Natural killer cell (primary cell): ENCODE measurements around the gene NLN. TPM values are rescaled to one million over a fixed set of nuclear protein-coding genes. Genes with fewer than 3 reads are reported as not detected.

Experiments used
- ATAC-seq, 3 donors: fragments of 150-1000 bp in 2 of 3; fragments of 200-7000 bp in 1 of 3; cut with Tn5 transposase; 1 replicate in 1 of 3; 2 replicates in 2 of 3; pipeline ENCODE4 v1.10.0; 2021; ENCODE audit warnings: mild to moderate bottlenecking in 2 of 3, moderate library complexity in 2 of 3
- DNase-seq, 2 donors: peaks; one replicate each; pipeline versions ENCODE4 v3.0.0 to v3.0.0-alpha.2; 2013 to 2021; ENCODE audit warnings: mixed read lengths in 1 of 2
- H3K27ac ChIP-seq: one replicate; pipeline ENCODE4 v1.5.1; 2013; ENCODE audit warnings: mild to moderate bottlenecking, low read length
- H3K27me3 ChIP-seq: one replicate; pipeline ENCODE4 v1.6.1; 2013; ENCODE audit warnings: low read length; ENCODE audit not compliant: control insufficient read depth, insufficient read depth
- H3K36me3 ChIP-seq: one replicate; pipeline ENCODE4 v1.6.1; 2013; ENCODE audit warnings: low read length; ENCODE audit not compliant: control insufficient read depth, insufficient read depth
- H3K4me1 ChIP-seq: one replicate; pipeline ENCODE4 v1.6.1; 2013; ENCODE audit warnings: low read length; ENCODE audit not compliant: control insufficient read depth, insufficient read depth
- H3K4me3 ChIP-seq: one replicate; pipeline ENCODE4 v1.5.1; 2013; ENCODE audit warnings: low read length
- H3K9me3 ChIP-seq: one replicate; pipeline ENCODE4 v1.6.1; 2013; ENCODE audit warnings: low read length; ENCODE audit not compliant: control insufficient read depth, insufficient read depth
- H3K27ac Mint-ChIP-seq, 2 donors: one replicate each; pipeline ENCODE4 v1.8.0; 2022; ENCODE audit warnings: mild to moderate bottlenecking in 2 of 2, mixed read lengths in 2 of 2, moderate library complexity in 1 of 2
- H3K27me3 Mint-ChIP-seq, 2 donors: one replicate each; pipeline ENCODE4 v1.8.0; 2022; ENCODE audit warnings: low read depth in 2 of 2, mixed read lengths in 2 of 2
- H3K36me3 Mint-ChIP-seq: one replicate; pipeline ENCODE4 v1.8.0; 2022; ENCODE audit warnings: mixed read lengths
- H3K4me1 Mint-ChIP-seq, 2 donors: one replicate each; pipeline ENCODE4 v1.8.0; 2022; ENCODE audit warnings: mixed read lengths in 2 of 2
- H3K4me3 Mint-ChIP-seq: one replicate; pipeline ENCODE4 v1.8.0; 2022; ENCODE audit warnings: mild to moderate bottlenecking, moderate library complexity, mixed read lengths
- H3K9me3 Mint-ChIP-seq, 2 donors: one replicate each; pipeline ENCODE4 v1.8.0; 2022; ENCODE audit warnings: mixed read lengths in 2 of 2
- CTCF ChIP-seq: fragments of 200-600 bp; IDR thresholded peaks from one replicate; pipeline ENCODE4 v1.8.0; 2022; ENCODE audit warnings: antibody characterized with exemption
- WGBS: methylation state at CpG from one replicate; pipeline ENCODE4 v1.1.7; 2013; ENCODE audit warnings: missing lambda C conversion rate; ENCODE audit not compliant: insufficient coverage; 5-methylcytosine and 5-hydroxymethylcytosine counted together
- intact Hi-C: fragments of 100-400 bp; cut with micrococcal nuclease; formaldehyde crosslinking; loops from one replicate; pipeline ENCODE4 v1.14.2; 2022
- total RNA-seq, 4 donors: library from RNA; stranded (reverse); fragments of 120-200 nt in 1 of 4; gene quantifications; one replicate each; pipeline versions ENCODE4 v1.2.3 to v1.2.4, GENCODE V29; 2013 to 2022

The NLN gene
- total RNA-seq, 3 donors from 2014 or later (not counting 1 experiment from before 2014, with no cell fraction given) = 0.86 to 2.0 (median 1.3) TPM

DNA sequence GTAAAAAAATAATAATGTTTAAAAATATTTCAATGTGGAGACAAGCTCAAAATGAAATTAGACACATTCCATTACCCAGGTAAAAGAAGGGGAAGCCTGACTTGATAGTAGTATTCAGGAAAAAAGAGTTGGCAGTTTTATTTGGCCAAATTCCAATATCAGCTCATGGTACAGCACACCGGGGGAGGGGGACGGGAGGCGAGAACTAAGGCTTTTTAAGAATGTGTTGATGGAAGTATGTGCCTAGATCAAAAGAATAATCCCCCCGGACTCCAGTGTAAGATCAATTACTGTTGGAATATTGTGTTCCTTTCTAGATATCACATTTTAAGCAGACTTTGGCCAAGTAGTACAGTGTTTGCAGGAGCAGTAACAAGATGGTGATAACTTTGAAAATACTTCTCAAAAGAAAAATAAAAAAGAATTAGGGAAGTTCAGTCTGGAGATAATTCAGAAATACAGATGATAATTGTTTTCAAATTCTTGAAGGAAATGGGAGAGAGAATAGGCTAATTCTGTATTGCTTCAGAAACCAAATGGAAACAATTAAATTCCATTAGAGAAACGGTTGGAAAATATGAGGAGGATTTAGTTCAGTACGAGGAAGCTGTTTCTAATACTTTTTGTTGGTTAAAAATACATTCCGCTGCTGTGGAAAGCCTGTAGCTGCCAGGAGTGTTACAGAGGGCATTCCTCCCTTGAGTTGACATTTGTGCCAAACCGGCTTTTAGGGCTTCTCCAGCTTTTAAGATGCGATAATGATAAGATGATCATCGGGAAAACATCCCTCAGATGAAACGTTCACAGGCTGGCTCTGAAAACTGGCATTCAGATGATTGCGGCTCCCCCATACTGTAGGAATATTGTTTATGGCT lies 106.3 kb downstream of the NLN start:
- ATAC-seq = no peak
- Mint-ChIP-seq H3K27me3 (peaks cover 0 to 16% of the 10 kb centered on the region in 2 donors), H3K4me1 (peaks cover 11 to 12% of the 10 kb centered on the region in 2 donors), H3K4me3 (no peak overlapping the region), H3K27ac (no peak overlapping the region), H3K9me3 (no peaks in the 10 kb centered on the region), H3K36me3 (no peaks in the 10 kb centered on the region)
- no peaks in the 10 kb centered on the region for H3K36me3 ChIP-seq
- no peaks in the 10 kb centered on the region for H3K9me3 ChIP-seq
- H3K4me3 ChIP-seq = no peak overlapping the region
- no peak for TF ChIP-seq CTCF
- DNase-seq = no peak
- peaks cover 4% of the 10 kb centered on the region for H3K4me1 ChIP-seq
- no peak overlapping the region for H3K27ac ChIP-seq
- 85% methylated on average over 12 of the region's 12 CpGs for WGBS
- intact Hi-C loops = no loop called here
- no peaks in the 10 kb centered on the region for H3K27me3 ChIP-seq

GRCh38 chr5:65830856-65831255 lies 108.9 kb downstream of the NLN start:
- ATAC-seq (no peak), DNase-seq (no peak)
- Histone ChIP-seq H3K27me3 (no peaks in the 10 kb centered on the region), H3K4me1 (peaks cover 3% of the 10 kb centered on the region), H3K27ac (no peak overlapping the region), H3K36me3 (no peaks in the 10 kb centered on the region), H3K9me3 (no peaks in the 10 kb centered on the region), H3K4me3 (no peak overlapping the region)
- Mint-ChIP-seq H3K36me3 (no peaks in the 10 kb centered on the region), H3K4me3 (no peak overlapping the region), H3K27me3 (peaks cover 0 to 19% of the 10 kb centered on the region in 2 donors), H3K4me1 (peaks cover 5 to 6% of the 10 kb centered on the region in 2 donors), H3K9me3 (no peaks in the 10 kb centered on the region), H3K27ac (no peak overlapping the region)
- intact Hi-C loops = no loop called here
- 100% methylated on average over 1 of the region's 2 CpGs for WGBS
- TF ChIP-seq CTCF = no peak

- no peaks in the 10 kb centered on the region for H3K36me3 Mint-ChIP-seq
- Histone ChIP-seq H3K4me1 (no peaks in the 10 kb centered on the region), H3K27me3 (no peaks in the 10 kb centered on the region), H3K9me3 (no peaks in the 10 kb centered on the region), H3K36me3 (no peaks in the 10 kb centered on the region), H3K4me3 (no peak overlapping the region), H3K27ac (no peak overlapping the region)
- no peak for ATAC-seq
- peaks cover under 1 to 1% of the 10 kb centered on the region in 2 donors for H3K4me1 Mint-ChIP-seq
- TF ChIP-seq CTCF = no peak
- peaks cover 0 to 19% of the 10 kb centered on the region in 2 donors for H3K27me3 Mint-ChIP-seq
- DNase-seq = no peak
- intact Hi-C loops = no loop called here
- H3K4me3 Mint-ChIP-seq = no peak overlapping the region
- no peak overlapping the region for H3K27ac Mint-ChIP-seq
- WGBS = 100% methylated on average over 1 of the region's 1 CpG
- H3K9me3 Mint-ChIP-seq = no peaks in the 10 kb centered on the region
Observed at GRCh38 chr5:65831276-65831675, 109.3 kb downstream of the NLN start.

DNA sequence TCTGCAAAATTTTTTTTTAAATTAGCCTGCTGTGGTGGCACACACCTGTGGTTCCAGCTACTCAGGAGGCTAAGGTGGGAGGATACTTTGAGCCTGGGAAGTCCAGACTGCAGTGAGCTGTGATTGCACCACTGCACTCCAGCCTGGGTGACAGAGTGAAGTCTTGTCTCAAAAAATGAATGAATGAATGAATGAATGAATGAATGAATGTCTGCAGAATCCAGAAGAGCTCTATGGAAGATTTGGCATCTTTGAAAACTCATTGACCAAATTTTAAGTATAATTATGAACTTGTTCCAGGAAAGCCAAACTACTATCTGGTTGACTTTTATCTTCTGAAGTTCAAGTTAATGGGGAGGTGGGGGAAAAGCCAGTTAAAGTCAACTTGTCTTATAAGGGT lies 110.1 kb downstream of the NLN start:
- no peaks in the 10 kb centered on the region for H3K27me3 ChIP-seq
- no peaks in the 10 kb centered on the region for H3K9me3 ChIP-seq
- DNase-seq (no peak), ATAC-seq (no peak)
- H3K36me3 ChIP-seq = no peaks in the 10 kb centered on the region
- Mint-ChIP-seq H3K9me3 (no peaks in the 10 kb centered on the region), H3K4me1 (no peaks in the 10 kb centered on the region), H3K36me3 (no peaks in the 10 kb centered on the region), H3K4me3 (no peak overlapping the region), H3K27me3 (peaks cover 0 to 19% of the 10 kb centered on the region in 2 donors), H3K27ac (no peak overlapping the region)
- no peak for TF ChIP-seq CTCF
- intact Hi-C loops = no loop called here
- H3K4me1 ChIP-seq = no peaks in the 10 kb centered on the region
- no peak overlapping the region for H3K27ac ChIP-seq
- H3K4me3 ChIP-seq = no peak overlapping the region
